ENCODE results near the gene ATP9A.
"Not testable (repeated sequence)": the region's sequence is repeated elsewhere in the genome, so short reads cannot be mapped to it uniquely, and the experiment has no call there.

Gene ATP9A

DNA sequence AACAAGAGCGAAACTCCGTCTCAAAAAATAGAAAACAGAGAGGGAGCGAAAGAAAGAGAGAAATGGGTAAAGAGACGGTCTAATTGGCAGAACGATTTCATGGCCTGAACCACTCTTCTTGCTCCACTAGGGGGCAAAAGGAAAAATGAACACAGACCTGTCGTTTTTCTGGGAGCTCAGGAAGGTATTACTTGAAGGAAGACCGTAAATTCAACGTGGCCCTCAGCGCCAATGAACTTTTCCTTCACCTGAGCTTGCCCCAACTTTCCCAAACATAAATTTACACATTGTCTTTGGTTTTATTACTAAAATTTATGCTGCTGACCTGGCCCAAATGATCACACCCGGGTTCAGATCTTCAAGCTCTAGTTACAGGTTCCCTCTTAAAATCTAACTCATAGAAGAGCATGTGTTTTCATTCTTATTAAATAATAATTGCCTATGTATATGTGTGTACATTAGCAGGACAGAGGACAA lies 67.3 kb downstream of the ATP9A start:
- H3K4me3 ChIP-seq: no peak overlapping the region
- no peak overlapping the region for H3K27ac ChIP-seq

DNA sequence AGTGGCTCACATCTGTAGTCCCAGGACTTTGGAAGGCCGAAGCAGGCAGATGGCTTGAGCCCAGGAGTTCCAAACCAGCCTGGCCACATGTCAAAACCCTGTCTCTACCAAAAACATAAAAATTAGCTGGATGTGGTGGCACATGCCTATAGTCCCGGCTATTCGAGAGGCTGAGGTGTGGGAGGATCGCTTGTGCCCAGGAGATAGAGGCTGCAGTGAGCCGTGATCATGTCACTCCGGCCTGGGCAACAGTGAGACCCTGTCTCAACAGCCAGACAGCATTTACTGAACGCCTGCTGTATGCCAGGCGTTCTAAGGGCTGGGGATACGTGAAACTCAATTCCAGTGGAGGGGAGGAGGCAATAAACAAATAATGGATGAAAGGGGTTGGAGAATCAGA lies 69.9 kb downstream of the ATP9A start:
- no peak overlapping the region for H3K4me3 ChIP-seq
- H3K27ac ChIP-seq: no peak overlapping the region

DNA sequence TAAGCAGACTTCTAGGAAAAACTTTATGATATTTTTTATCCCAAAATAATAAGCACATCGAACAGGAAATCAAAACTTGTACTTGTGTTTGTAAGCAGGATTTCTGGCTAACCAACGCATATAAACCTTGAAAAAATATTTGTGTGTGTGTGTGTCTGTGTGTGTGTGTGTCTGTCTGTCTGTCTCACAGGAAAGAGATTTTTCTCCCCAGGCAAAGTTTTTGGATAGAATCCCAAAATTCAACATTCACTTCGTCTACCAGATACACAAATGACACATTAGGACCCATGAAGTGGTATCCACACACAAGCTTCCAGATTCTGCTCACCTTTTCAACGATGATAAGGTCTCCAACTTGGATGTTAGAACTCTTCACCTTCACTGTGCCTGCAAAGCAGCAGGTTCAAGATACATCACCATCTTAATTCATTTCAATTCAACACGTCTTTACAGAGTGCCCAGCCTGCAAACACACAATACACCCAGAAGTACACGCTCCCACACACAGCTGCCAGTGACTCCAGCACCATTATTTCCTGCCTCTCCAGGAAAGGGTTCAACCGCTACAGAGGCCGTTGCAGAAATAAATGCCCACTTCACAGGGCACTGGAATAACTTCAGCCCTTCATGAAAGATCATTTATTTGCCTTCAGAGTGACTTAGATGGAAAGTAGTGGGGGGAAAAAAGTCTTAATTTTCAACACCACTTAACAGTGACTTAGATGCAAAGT lies 70.9 kb downstream of the ATP9A start:
- Histone ChIP-seq H3K27ac (no peak overlapping the region), H3K4me3 (no peak overlapping the region)

DNA sequence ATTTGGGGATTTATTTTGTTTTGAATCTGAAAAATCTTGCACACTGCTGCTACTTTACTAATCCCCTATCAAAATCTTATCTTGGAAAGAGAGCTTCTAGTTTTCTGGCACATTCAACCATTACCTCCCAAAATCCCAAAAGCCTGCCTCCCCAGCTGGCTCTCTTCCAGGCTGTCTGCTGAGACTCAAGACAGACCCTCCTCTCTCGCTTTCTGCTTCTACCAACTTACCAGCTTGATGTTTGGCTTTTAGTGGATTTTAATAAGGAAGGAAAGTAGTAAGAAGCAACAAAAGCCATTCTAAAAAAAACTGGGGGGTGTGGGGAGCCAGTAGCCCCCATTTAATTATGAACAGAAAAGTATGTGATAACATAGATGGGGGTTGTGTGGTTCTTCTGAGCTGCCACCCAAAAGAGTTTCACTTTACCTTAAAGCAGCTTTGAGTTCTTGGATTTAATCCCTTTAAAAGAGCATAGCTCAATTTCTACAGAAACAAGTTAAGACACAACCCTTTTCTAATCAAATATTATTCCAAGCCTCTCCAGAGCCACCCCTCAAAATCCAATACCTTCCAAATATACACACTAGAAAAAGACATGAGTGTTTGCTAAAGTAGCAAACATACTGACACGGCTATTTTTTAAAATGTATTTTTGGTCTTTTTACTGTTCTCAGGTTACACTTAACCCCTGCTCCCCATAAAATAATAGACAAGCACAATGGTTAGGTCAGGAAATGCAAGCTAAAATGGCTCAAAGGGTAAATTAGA lies 71.7 kb downstream of the ATP9A start:
- Histone ChIP-seq H3K4me3 (no peak overlapping the region), H3K27ac (peak overlapping the region in 7 of 21 experiments; percentile 23 to 60 (median 35))

DNA sequence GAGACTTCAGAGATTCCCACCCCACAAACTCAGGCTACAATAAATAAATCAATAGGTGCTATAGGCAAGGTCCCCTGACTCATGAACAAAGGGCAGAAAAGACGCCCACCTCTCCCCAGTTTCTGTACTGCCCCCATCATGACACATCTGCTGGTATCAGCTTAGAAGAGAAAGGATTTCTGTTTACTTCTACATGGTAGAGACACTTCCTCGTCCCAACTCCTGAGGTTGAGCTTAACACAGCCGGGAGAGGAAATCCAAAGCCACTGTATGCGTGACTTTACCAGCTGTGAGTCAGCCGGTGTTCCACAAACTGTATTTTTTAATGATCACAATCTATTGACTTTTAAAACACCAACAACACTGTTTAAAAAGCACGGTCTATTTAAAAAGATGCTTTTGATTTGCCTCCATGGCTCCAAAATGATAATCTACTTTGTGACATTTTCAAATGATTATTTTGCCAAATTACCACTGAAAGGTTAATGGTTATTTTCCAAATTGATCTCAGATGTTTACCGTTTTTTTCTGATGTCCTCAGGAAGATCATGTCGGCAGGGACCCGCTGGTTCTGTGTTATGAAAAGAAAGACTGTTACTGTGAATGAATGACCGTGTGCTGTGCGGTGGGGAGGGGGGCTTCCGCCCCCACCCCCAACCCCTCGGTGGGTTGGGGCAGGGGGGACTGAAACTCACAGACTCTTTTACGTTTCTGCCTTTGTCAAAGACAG lies 72.5 kb downstream of the ATP9A start:
- no peak overlapping the region for H3K4me3 ChIP-seq
- H3K27ac ChIP-seq: peak overlapping the region in 8 of 21 experiments; percentile 23 to 60 (median 34)

DNA sequence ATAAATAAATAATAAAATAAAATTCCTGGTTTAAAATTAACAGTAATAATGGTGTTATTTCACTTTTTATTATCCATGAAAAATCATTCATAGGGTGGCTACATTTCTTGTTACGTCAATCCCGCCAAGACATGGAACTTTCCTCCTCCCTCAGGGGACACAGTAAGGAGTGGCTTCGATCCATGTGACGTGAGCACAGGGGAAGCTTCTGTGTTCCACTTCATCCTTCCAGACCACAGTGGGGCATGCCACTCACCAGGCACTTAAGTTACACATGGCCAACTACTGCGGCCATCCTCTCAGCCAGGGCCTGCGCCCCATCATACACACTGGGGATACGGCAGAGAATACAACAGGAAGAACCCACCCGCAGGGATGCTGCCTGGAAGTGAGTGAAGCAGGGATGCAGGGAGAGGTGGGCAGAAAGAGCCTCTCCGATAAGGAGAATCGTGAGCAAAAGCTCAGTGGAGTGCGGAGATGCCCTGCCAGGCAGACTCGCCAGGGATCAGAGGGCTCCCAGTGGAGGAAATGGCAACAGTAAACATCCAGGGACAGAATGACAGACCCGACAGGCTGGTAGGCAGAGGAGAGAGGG lies 75.3 kb downstream of the ATP9A start:
- H3K27ac ChIP-seq: no peak overlapping the region
- H3K4me3 ChIP-seq: no peak overlapping the region

DNA sequence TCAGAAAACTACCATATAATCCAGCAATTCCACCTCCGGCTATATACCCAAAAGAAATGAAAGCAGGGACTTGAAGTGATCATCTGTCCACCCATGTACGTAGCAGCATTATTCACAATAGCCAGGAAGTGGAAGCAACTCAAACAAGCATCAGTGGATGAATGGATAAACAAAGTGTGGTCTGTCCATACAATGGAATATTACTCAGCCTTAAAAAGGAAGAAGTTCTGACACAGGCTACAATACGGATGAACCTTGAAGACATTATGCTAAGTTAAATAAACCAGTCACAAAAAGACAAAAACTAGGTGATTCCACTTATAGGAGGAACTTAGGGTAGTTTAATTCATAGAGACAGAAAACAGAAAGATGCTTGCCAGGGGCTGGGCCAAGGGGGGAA lies 76.5 kb downstream of the ATP9A start:
- no peak overlapping the region for H3K27ac ChIP-seq
- no peak overlapping the region for H3K4me3 ChIP-seq

DNA sequence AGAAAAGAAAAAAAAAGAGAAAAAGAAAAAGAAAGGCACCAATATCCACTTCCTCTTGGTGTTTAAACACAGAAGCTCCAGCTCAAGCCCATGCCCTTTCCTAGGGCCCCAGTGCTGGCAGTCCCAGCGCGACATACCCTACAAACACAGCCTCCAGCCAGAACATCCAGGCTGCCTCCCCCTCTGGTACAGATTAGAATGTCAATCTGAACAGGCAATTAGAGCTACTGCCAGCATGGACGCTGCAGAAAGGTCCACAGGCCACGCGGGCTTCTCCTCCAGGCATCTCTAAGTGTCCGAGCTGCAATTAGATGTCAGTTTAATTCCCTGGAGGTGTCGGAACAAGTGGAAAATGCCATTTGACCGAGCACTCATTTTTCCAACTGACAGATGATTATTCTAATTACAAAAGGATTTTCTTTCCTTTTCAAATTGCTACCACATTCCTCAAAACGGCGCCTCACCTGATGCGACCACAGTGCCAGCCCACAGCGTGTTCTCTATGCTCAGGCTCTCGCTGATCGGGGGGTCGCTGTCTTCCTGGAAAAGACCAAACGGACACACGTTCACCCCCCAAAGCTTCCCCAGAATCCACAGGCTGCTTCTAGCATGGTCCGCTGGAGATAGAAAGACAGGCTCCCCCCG lies 79.5 kb downstream of the ATP9A start:
- no peak overlapping the region for H3K27ac ChIP-seq

DNA sequence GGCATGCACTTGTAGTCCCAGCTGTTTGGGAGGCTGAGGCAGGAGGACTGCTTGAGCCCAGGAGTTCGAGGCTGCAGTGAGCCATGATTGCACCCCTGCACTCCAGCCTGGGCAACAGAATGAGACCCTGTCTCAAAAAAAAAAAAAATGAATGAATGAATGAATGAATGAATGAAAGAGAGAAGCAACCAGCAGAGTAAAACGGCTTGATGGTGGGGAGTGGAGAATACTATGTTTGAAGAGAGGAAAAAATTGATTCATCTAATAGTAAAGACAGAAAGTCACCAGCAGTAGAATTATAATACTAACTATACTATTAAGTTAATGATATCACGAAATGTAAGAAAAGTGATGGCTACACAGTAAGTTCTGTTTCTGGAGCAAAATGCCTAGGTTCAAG lies 80.6 kb downstream of the ATP9A start:
- Histone ChIP-seq H3K4me3 (no peak overlapping the region), H3K27ac (no peak overlapping the region)

More for the DNA sequence above, 79.5 kb downstream of the ATP9A start:
- H3K4me3 ChIP-seq: no peak overlapping the region

DNA sequence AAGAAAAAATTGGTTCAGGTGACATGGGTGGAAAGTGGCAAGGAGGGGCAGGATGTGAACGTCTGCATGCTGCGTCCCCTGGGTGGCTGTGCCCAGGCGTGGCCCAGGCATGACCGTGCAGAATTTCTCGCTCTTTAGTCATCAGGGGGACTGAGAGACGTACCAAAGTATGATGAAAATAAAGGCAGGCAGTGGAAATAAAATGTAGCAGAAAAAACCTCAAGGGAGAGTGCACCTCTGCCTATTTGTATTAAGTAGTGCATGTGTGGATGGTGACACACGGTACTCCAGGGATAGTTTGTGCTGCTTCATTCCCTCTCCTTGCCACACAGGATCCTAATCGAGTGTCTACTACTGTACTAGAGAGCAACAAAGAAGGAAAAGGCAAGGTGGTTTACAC lies 81.1 kb downstream of the ATP9A start:
- Histone ChIP-seq H3K27ac (no peak overlapping the region), H3K4me3 (no peak overlapping the region)

DNA sequence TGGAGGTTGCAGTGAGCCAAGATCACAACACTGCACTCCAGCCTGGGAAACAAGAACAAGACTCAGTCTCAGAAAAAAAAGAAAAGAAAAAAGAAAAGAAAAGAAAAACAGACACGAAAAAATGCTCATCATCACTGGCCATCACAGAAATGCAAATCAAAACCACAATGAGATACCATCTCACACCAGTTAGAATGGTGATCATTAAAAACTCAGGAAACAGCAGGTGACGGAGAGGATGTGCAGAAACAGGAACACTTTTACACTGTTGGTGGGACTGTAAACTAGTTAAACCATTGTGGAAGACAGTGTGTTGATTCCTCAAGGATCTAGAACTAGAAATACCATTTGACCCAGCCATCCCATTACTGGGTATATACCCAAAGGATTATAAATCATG lies 82.7 kb downstream of the ATP9A start:
- not testable (repeated sequence) for H3K4me3 ChIP-seq, H3K27ac ChIP-seq

DNA sequence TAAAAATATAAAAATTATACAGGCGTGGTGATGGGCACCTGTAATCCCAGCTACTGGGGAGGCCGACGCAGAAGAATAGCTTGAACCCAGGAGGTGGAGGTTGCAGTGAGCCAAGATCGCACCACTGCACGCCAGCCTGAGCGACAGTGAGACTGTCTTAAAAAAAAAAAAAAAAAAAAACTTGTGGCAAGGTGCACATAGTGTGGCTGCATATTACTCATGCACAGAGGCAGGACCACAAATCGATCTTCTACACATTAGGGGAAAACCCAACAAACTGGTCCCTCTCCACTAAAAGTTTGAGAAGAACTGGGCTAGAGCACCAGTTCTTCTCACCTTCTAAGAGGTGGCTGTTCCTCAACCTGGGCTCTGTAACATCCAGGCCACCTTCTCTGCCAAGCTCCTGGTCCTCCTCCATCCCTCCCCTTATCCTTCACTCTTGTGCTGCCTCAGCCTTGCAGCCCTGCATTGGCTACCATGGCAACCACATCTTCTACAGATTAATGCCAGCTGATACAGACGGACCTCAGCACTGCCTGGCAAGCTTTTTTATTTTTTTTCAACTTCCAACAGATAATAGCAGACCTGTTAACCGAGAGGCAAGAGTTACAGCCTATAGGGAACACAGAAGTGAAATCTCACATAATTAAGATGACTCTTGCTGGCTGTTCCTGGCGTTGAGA lies 88.0 kb downstream of the ATP9A start:
- H3K4me3 ChIP-seq: no peak overlapping the region
- H3K27ac ChIP-seq: no peak overlapping the region

DNA sequence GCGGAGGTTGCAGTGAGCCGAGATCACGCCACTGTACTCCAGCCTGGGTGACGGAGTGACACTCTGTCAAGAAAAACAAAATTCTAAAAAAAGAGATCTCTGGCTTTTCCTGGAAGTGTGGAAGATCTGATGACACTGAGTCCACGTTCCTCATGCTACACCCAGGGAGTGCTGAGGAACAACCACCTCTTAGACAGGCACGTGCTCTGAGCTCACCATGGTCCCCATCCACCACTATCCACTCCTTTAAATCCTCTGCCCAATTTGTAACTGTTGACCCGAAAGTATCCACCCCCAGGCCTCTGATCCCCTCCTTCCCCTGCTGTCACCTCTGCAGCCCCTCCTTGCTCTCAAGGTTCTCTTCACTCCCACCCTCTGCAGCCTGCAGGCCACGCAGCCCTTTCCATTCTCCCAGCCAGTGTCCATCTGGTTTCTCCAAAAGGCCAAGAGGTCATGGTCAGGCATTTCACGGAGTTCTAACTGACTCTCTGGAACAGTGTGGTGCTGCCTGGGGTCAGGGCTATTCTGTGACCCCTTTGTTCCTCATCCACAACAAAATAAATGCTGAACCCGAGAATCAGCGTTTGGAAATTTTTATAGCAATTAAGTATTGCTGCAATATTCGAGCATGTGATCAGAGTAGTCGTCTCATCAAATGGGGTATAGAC lies 88.8 kb downstream of the ATP9A start:
- H3K27ac ChIP-seq: no peak overlapping the region

DNA sequence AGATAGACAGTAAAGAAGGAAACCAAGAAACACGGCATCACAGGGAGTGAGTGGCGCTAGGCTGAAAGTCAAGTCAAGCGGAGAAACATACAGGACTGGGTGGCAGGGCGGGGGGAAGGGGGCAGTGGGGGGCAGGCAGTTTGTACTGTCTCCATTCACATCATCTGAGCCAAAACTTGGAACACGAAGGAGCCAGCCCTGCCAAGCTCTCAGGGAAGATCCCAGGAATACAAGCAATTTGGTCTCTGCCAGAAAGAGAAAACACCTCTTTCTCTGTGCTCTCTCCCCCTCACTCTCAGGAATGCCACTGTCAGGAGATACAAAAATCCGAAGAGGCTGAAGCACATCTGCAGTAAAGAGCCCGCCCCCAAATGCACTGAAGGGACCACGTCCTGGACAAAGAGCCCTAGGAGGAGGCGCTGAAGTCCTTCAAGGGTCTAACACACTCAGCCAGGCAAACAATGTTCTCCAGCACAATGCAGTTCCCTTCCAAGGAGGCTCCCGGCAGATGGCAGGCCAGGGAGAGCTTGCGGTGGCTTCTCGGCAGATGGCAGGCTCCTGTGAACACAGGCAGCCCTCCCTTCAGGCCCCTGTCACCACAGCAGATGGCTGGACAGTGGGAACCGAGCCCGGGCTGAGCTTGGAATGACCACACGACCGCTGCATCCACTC lies 90.0 kb downstream of the ATP9A start:
- no peak overlapping the region for H3K4me3 ChIP-seq
- no peak overlapping the region for H3K27ac ChIP-seq

More for the DNA sequence above, 88.8 kb downstream of the ATP9A start:
- H3K4me3 ChIP-seq: no peak overlapping the region

DNA sequence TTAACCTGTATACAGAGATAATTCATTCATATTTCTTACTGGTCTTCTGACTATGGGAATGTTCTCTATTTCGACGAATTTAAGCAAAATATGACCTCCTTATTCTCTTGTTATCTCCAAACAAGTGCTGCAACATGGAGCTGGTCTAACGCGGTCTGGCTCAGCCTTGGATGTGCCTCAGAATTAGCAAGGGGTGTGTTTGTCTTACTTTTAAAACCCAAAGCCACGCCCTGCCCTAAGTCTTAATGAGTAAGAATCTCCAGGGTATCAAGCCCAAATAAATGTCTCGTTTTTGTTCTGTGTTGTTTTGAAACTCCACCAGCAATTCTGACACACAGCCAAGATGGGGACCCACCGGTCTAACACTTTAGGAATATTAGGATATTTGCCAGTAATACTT lies 99.2 kb downstream of the ATP9A start:
- Histone ChIP-seq H3K4me3 (no peak overlapping the region), H3K27ac (no peak overlapping the region)

DNA sequence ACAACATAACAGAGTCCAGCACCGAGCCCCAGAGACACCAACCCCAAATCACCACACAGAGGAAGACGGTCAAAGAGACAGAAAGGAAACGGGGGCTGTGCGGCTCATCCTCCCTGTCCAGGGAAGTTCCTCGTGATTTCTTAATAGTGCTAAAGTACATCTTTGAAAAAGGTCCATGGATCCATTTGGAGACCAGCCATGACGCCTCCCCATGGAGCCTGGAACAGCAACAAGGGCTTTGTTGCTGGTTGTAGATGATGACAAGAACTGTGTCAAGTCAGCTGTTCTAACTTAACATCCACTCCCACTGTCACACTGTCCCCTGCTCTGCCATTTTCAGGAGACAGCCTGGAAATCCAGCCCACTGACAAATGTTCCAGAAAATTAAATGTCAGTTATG lies 99.7 kb downstream of the ATP9A start:
- no peak overlapping the region for H3K27ac ChIP-seq
- no peak overlapping the region for H3K4me3 ChIP-seq

DNA sequence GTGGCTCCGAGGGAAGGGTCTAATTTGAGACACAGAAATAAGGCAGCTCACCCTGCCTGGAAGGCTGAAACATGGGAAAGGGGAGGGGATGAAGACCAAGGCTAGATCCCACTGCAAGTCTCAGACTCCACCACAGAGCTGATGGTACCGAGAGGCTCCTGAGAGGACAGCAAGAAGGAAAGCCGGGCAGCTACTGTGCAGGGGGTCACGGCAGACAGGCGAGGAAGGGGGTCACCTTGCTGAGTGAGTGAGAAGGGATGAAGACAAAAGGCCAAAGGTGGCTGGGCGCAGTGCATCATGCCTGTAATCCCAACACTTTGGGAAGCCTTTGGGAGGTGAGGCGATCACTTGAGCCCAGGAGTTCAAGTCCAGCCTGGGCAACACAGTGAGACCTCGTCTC lies 100.7 kb downstream of the ATP9A start:
- Histone ChIP-seq H3K27ac (no peak overlapping the region), H3K4me3 (no peak overlapping the region)

DNA sequence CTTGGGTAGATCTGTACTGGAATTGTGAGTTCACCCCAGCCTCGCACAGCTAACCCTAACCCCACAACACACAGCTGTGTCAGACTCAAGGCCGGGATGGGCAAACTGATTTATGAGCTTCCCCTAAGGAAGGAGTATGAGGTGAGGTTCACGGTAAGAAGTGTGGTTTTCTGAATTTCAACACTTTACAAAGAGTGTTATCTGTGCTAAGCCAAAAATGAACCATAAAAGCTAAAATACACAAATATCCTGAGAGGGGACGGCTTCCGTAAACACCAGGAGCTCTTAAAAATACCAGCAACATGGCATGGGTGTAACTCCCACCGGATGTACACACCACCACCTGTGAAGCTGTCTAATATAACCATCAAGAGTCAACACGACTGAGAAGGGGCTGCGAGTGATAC lies 101.2 kb downstream of the ATP9A start:
- Histone ChIP-seq H3K27ac (no peak overlapping the region), H3K4me3 (no peak overlapping the region)
